Neural cell (in vitro differentiated cells): ENCODE measurements around the gene DCTN1. TPM values are rescaled to one million over a fixed set of nuclear protein-coding genes. Genes with fewer than 3 reads are reported as not detected.

Experiments
- H2AFZ ChIP-seq: fragments of 200-600, 300-800 bp; sonication (generic), shearing (Covaris generic); 2 replicates; pipeline ENCODE4 v1.6.0; 2014; ENCODE audit warnings: low read depth, mild to moderate bottlenecking, antibody characterized with exemption, low read length, moderate library complexity
- H3F3A ChIP-seq: fragments of 200-600 bp; shearing (Covaris generic); 2 replicates; pipeline ENCODE4 v1.6.1; 2016; ENCODE audit warnings: mild to moderate bottlenecking, moderate library complexity, mixed read lengths, antibody characterized with exemption, low read length; ENCODE audit not compliant: insufficient read depth, poor library complexity, severe bottlenecking
- H3K27ac ChIP-seq: fragments of 200-600, 300-800 bp; sonication (generic), shearing (Covaris generic); 2 replicates; pipeline ENCODE4 v1.5.1; 2014; ENCODE audit warnings: mild to moderate bottlenecking, low read length, moderate library complexity
- H3K27me3 ChIP-seq: fragments of 300-800, 200-600 bp; sonication (generic), shearing (Covaris generic); 2 replicates; pipeline ENCODE4 v1.6.0; 2014; ENCODE audit warnings: mild to moderate bottlenecking, low read depth, low read length, moderate library complexity; ENCODE audit not compliant: insufficient read depth
- H3K36me3 ChIP-seq: fragments of 300-800, 200-600 bp; sonication (generic), shearing (Covaris generic); 2 replicates; pipeline ENCODE4 v1.5.1; 2014; ENCODE audit warnings: mild to moderate bottlenecking, antibody characterized with exemption, low read length, moderate library complexity; ENCODE audit not compliant: insufficient read depth
- H3K4me2 ChIP-seq: fragments of 300-800, 200-600 bp; sonication (generic), shearing (Covaris generic); 2 replicates; pipeline ENCODE4 v1.6.0; 2014; ENCODE audit warnings: mild to moderate bottlenecking, low read length
- H3K4me3 ChIP-seq: fragments of 300-800, 200-600 bp; sonication (generic), shearing (Covaris generic); 2 replicates; pipeline ENCODE4 v1.5.1; 2014; ENCODE audit warnings: mild to moderate bottlenecking, low read length, moderate library complexity
- H3K79me2 ChIP-seq: fragments of 200-600 bp; shearing (Covaris generic); replicated peaks from 2 replicates; pipeline ENCODE4 v1.6.0; 2014; ENCODE audit warnings: mild to moderate bottlenecking, low read length, moderate library complexity; ENCODE audit not compliant: insufficient read depth
- H3K9ac ChIP-seq: fragments of 300-800, 200-600 bp; sonication (generic), shearing (Covaris generic); 2 replicates; pipeline ENCODE4 v1.6.1; 2016; ENCODE audit warnings: mild to moderate bottlenecking, low read length, mixed read lengths
- H3K9me2 ChIP-seq: fragments of 200-600 bp; shearing (Covaris generic); 2 replicates; pipeline ENCODE4 v1.6.1; 2016; ENCODE audit warnings: mild to moderate bottlenecking, low read length, mixed read lengths; ENCODE audit not compliant: insufficient read depth
- H3K9me3 ChIP-seq: fragments of 200-600, 300-800 bp; sonication (generic), shearing (Covaris generic); 2 replicates; pipeline ENCODE4 v1.6.1; 2016; ENCODE audit warnings: mild to moderate bottlenecking, mixed run types, low read length, moderate library complexity, mixed read lengths
- H4K20me1 ChIP-seq: fragments of 200-600 bp; shearing (Covaris generic); 2 replicates; pipeline ENCODE4 v1.6.1; 2016; ENCODE audit warnings: mild to moderate bottlenecking, mixed run types; ENCODE audit not compliant: insufficient read depth
- EP300 ChIP-seq: fragments of 450-650 bp; conservative IDR thresholded peaks from 2 replicates; pipeline ENCODE4 v1.6.1; 2014; ENCODE audit warnings: antibody characterized with exemption, mild to moderate bottlenecking, moderate library complexity; ENCODE audit not compliant: poor library complexity, severe bottlenecking
- EZH2 ChIP-seq: fragments of 200-600, 300-800 bp; shearing (Covaris generic), sonication (generic); IDR thresholded peaks from 2 replicates; pipeline ENCODE4 v1.6.1; 2014; ENCODE audit warnings: antibody characterized with exemption, low read length, borderline replicate concordance, mild to moderate bottlenecking; ENCODE audit not compliant: insufficient read depth, poor library complexity, severe bottlenecking
- MXI1 ChIP-seq: fragments of 450-650 bp; conservative IDR thresholded peaks from 2 replicates; pipeline ENCODE4 v1.6.1; 2014; ENCODE audit warnings: antibody characterized with exemption, mild to moderate bottlenecking; ENCODE audit not compliant: poor library complexity, severe bottlenecking
- POLR2AphosphoS5 ChIP-seq: IDR thresholded peaks from 2 replicates; pipeline ENCODE4 v1.6.1; 2012
- RAD21 ChIP-seq: fragments of 450-650 bp; conservative IDR thresholded peaks from 2 replicates; pipeline ENCODE4 v1.6.1; 2014; ENCODE audit warnings: antibody characterized with exemption, mild to moderate bottlenecking, moderate library complexity
- SMC3 ChIP-seq: fragments of 450-650 bp; conservative IDR thresholded peaks from 2 replicates; pipeline ENCODE4 v1.6.1; 2014; ENCODE audit warnings: antibody characterized with exemption, mild to moderate bottlenecking, moderate library complexity; ENCODE audit not compliant: poor library complexity
- TAF1 ChIP-seq: IDR thresholded peaks from 2 replicates; pipeline ENCODE4 v1.6.1; 2012; ENCODE audit warnings: low read depth
- polyA plus RNA-seq: library from polyadenylated mRNA; depleted of rRNA; stranded (reverse); fragments of >200 nt; gene quantifications from 2 replicates; pipeline ENCODE4 v1.2.3, GENCODE V29; 2014
- TF ChIP-seq, protein P1 (sequence below): IDR thresholded peaks from 2 replicates; pipeline ENCODE4 v1.6.1; 2012; ENCODE audit warnings: borderline replicate concordance
- TF ChIP-seq, protein P2 (sequence below): fragments of 450-650 bp; IDR thresholded peaks from 2 replicates; pipeline ENCODE4 v1.5.1; 2014; ENCODE audit warnings: antibody characterized with exemption, mild to moderate bottlenecking, moderate library complexity; ENCODE audit not compliant: poor library complexity, severe bottlenecking

DCTN1 gene
- polyA plus RNA-seq, 1 donor from 2014 or later: 160 TPM

DNA sequence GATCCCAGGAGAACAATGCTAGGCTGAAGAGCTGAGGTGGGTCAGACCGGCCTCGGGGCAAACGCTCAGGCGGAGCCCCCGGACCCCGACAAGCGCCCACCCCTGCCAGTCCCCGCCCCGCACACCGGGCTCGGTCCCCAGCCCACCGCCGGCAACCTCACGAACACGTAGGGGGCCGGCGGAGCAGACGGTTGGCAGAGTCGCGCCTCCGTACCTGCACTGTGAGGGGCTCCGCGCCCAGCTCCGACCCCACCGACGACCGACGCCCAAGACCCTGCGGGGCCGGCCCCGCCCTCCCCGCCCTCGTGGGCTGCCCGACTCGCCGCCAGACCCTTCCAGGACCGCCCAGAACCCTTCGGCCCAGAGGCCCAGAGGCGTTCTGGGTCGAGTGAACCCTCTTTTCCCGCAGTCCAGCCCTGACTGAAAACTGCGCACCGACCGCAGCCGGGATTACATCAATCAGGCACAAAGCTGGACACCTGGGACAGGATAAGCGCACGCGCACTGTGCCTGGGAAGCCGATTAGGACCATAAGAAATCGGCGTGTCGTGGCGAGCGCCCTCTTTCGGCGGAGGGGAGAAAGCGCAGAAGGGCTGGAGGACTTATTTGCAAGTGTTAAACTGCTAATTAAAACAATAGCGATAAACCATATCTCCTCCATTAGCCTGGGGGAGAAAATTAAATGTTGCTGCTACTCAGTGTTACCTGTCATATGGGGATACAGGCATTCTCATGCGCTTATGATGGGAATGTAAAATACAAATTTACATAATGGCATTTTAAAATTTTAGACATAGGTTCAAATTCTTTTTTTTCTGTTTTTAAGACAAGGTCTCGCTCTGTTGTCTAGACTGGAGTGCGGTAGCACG, 11.7 kb upstream of the DCTN1 start:
- no peaks in the 10 kb centered on the region for H3K36me3 ChIP-seq
- H3K27ac ChIP-seq: peak overlapping the region; percentile 87
- H2AFZ ChIP-seq: peak overlapping the region; percentile 66
- H3K79me2 ChIP-seq: peaks cover 47% of the 10 kb centered on the region
- H3F3A ChIP-seq: no peaks in the 10 kb centered on the region
- H3K9me3 ChIP-seq: no peaks in the 10 kb centered on the region
- TF ChIP-seq, protein P1, sequence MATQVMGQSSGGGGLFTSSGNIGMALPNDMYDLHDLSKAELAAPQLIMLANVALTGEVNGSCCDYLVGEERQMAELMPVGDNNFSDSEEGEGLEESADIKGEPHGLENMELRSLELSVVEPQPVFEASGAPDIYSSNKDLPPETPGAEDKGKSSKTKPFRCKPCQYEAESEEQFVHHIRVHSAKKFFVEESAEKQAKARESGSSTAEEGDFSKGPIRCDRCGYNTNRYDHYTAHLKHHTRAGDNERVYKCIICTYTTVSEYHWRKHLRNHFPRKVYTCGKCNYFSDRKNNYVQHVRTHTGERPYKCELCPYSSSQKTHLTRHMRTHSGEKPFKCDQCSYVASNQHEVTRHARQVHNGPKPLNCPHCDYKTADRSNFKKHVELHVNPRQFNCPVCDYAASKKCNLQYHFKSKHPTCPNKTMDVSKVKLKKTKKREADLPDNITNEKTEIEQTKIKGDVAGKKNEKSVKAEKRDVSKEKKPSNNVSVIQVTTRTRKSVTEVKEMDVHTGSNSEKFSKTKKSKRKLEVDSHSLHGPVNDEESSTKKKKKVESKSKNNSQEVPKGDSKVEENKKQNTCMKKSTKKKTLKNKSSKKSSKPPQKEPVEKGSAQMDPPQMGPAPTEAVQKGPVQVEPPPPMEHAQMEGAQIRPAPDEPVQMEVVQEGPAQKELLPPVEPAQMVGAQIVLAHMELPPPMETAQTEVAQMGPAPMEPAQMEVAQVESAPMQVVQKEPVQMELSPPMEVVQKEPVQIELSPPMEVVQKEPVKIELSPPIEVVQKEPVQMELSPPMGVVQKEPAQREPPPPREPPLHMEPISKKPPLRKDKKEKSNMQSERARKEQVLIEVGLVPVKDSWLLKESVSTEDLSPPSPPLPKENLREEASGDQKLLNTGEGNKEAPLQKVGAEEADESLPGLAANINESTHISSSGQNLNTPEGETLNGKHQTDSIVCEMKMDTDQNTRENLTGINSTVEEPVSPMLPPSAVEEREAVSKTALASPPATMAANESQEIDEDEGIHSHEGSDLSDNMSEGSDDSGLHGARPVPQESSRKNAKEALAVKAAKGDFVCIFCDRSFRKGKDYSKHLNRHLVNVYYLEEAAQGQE: peak; percentile 73
- TF ChIP-seq SMC3 (peak; percentile 85), POLR2AphosphoS5 (peak; percentile 85), EZH2 (no peak), EP300 (peak; percentile 51), TAF1 (peak; percentile 75), MXI1 (no peak), RAD21 (peak; percentile 81)
- TF ChIP-seq, protein P2, sequence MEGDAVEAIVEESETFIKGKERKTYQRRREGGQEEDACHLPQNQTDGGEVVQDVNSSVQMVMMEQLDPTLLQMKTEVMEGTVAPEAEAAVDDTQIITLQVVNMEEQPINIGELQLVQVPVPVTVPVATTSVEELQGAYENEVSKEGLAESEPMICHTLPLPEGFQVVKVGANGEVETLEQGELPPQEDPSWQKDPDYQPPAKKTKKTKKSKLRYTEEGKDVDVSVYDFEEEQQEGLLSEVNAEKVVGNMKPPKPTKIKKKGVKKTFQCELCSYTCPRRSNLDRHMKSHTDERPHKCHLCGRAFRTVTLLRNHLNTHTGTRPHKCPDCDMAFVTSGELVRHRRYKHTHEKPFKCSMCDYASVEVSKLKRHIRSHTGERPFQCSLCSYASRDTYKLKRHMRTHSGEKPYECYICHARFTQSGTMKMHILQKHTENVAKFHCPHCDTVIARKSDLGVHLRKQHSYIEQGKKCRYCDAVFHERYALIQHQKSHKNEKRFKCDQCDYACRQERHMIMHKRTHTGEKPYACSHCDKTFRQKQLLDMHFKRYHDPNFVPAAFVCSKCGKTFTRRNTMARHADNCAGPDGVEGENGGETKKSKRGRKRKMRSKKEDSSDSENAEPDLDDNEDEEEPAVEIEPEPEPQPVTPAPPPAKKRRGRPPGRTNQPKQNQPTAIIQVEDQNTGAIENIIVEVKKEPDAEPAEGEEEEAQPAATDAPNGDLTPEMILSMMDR: peak; percentile 99
- peak overlapping the region; percentile 78 for H3K9ac ChIP-seq
- H3K9me2 ChIP-seq: no peaks in the 10 kb centered on the region
- no peaks in the 10 kb centered on the region for H4K20me1 ChIP-seq
- H3K27me3 ChIP-seq: no peaks in the 10 kb centered on the region
- H3K4me3 ChIP-seq: peak overlapping the region; percentile 84
- H3K4me2 ChIP-seq: peak overlapping the region; percentile 95

DNA sequence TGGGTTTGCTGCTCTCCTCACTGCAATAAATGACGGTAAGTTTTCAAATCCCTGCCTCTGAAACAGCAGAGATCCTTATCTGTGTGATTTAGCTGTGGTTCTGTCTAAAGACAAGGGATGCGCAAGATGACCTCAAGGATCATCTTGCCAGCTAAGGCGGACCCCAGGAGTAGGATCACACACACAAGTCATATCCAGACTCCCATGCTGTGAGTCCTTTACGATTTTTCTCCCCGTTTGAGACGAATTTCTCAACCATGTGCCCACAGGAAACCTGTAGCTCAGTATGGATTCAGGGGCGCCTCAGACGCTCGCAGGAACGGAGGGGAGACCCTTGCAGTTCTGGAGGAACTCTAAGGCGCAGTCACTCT, 11.1 kb upstream of the DCTN1 start:
- Histone ChIP-seq H3K9me2 (no peaks in the 10 kb centered on the region), H3K79me2 (peaks cover 53% of the 10 kb centered on the region), H3K27ac (peak overlapping the region; percentile 87), H3F3A (no peaks in the 10 kb centered on the region), H3K4me2 (peak overlapping the region; percentile 95), H3K4me3 (peak overlapping the region; percentile 84), H4K20me1 (no peaks in the 10 kb centered on the region), H3K9me3 (no peaks in the 10 kb centered on the region), H3K9ac (peak overlapping the region; percentile 78), H2AFZ (peak overlapping the region; percentile 66), H3K27me3 (no peaks in the 10 kb centered on the region), H3K36me3 (no peaks in the 10 kb centered on the region)
- TF ChIP-seq MXI1: peak; percentile 76
- TF ChIP-seq, protein P2: no peak
- no peak for TF ChIP-seq TAF1
